SU-DHL-6 (cell line): ENCODE data around the gene PARP8.

Experiments used
- CTCF ChIP-seq: fragments of 200-600 bp; sonication (generic); IDR thresholded peaks from one replicate; pipeline ENCODE4 v1.5.1; 2017; ENCODE audit warnings: antibody characterized with exemption, mild to moderate bottlenecking, low read length, moderate library complexity; ENCODE audit not compliant: insufficient read depth, poor library complexity, severe bottlenecking
- EZH2phosphoT487 ChIP-seq: fragments of 200-600 bp; sonication (generic), shearing (Covaris generic); conservative IDR thresholded peaks from 2 replicates; pipeline ENCODE4 v1.6.1; 2018; ENCODE audit warnings: mild to moderate bottlenecking, antibody characterized with exemption, low read length, moderate library complexity, mixed read lengths

GRCh38 chr5:50691399-50692016 lies 25.1 kb downstream of the PARP8 start:
- TF ChIP-seq CTCF, result no peak
- TF ChIP-seq EZH2phosphoT487, result no peak
